HG02642 (cell line): ENCODE measurements around the gene DPM3.
"Not testable (repeated sequence)": the region's sequence is repeated elsewhere in the genome, so short reads cannot be mapped to it uniquely, and the experiment has no call there.

Experiments used
- ATAC-seq: cut with Tn5 transposase; IDR thresholded peaks from one replicate; pipeline ENCODE4 v1.9.1; 2021; ENCODE audit warnings: mild to moderate bottlenecking; ENCODE audit not compliant: unreplicated experiment, poor library complexity

DPM3 gene

GRCh38 chr1:155139895-155140629, at the start of gene DPM3:
TSS of gene DPM3 (minus strand) at chr1:155140531. CDS start at chr1:155140240, 291 bp downstream.
- ATAC-seq: peak; percentile 69

GRCh38 chr1:155189926-155190325, 49.6 kb upstream of the DPM3 start:
- not testable (repeated sequence) for ATAC-seq

GRCh38 chr1:155188268-155188667, 47.9 kb upstream of the DPM3 start:
- no peak for ATAC-seq

GRCh38 chr1:155187456-155187891, 47.1 kb upstream of the DPM3 start:
- ATAC-seq: no peak

- no peak for ATAC-seq
Observed at GRCh38 chr1:155186794-155187455, 46.6 kb upstream of the DPM3 start.

- ATAC-seq: no peak
Observed at GRCh38 chr1:155186067-155186793, 45.9 kb upstream of the DPM3 start.

GRCh38 chr1:155185783-155186066, 45.4 kb upstream of the DPM3 start:
- ATAC-seq: no peak

- ATAC-seq: peak; percentile 69
Observed at GRCh38 chr1:155184835-155185782, 44.8 kb upstream of the DPM3 start.

GRCh38 chr1:155184351-155184811, 44.0 kb upstream of the DPM3 start:
- ATAC-seq: no peak

GRCh38 chr1:155183775-155184221, 43.5 kb upstream of the DPM3 start:
- no peak for ATAC-seq

- ATAC-seq: no peak
Observed at GRCh38 chr1:155182052-155182550, 41.8 kb upstream of the DPM3 start.

- ATAC-seq: no peak
Observed at GRCh38 chr1:155181371-155182051, 41.2 kb upstream of the DPM3 start.

GRCh38 chr1:155179112-155180031, 39.0 kb upstream of the DPM3 start:
- no peak for ATAC-seq

- ATAC-seq: no peak
Observed at GRCh38 chr1:155178441-155179111, 38.2 kb upstream of the DPM3 start.

- no peak for ATAC-seq
Observed at GRCh38 chr1:155177918-155178281, 37.6 kb upstream of the DPM3 start.

- ATAC-seq: no peak
Observed at GRCh38 chr1:155177192-155177917, 37.0 kb upstream of the DPM3 start.

- no peak for ATAC-seq
Observed at GRCh38 chr1:155176544-155177071, 36.3 kb upstream of the DPM3 start.
